NCI-H446 treated with DMSO at 0.1 percent for 48 hours (cell line): ENCODE data around the gene CORO2B.
"Not testable (repeated sequence)": the region's sequence is repeated elsewhere in the genome, so short reads cannot be mapped to it uniquely, and the experiment has no call there.

Experiments used
- DNase-seq: peaks from one replicate; lab custom pipeline; 2025; lab: John Stamatoyannopoulos, UW

The CORO2B gene

GRCh38 chr15:68592054-68592453 is 13.3 kb downstream of the CORO2B start:
- no peak for DNase-seq

DNA sequence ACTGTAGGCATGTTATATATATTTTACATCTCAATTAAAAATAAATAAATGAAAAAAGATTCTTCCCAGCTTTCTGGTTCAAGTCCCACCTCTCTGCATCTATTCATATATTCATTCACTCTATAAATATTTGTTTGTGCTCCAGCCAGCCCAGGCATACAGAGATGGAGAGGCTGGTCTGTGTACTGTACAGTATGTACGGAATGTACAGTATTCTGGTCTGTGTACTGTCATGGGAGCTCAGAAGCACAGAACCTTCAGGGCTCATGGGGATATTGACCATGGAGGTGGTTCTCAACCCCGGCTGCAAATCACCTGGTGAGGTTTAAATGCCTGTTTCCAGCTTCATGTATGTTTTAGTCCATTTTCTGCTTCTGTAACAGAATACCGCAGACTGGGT is 13.8 kb downstream of the CORO2B start:
- no peak for DNase-seq

DNA sequence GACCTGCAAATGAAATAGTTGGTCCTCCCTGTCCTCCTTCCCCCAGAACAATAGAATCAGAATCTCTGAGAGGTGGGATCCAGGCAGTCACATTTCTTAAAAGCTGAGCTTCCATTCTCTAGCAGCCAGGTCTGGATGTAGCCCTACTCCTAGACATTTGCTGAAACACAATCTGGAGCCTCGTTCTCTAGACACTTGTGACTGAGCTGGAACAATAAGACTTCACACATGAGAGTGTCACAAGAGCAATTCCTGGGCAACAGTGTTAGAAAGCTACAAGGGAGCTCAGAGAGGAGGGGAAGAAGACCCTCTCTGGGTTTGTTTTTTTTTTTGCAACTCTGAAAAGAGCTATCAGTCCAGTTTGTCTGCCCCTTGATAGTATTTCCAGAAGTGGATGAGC is 14.5 kb downstream of the CORO2B start:
- no peak for DNase-seq

DNA sequence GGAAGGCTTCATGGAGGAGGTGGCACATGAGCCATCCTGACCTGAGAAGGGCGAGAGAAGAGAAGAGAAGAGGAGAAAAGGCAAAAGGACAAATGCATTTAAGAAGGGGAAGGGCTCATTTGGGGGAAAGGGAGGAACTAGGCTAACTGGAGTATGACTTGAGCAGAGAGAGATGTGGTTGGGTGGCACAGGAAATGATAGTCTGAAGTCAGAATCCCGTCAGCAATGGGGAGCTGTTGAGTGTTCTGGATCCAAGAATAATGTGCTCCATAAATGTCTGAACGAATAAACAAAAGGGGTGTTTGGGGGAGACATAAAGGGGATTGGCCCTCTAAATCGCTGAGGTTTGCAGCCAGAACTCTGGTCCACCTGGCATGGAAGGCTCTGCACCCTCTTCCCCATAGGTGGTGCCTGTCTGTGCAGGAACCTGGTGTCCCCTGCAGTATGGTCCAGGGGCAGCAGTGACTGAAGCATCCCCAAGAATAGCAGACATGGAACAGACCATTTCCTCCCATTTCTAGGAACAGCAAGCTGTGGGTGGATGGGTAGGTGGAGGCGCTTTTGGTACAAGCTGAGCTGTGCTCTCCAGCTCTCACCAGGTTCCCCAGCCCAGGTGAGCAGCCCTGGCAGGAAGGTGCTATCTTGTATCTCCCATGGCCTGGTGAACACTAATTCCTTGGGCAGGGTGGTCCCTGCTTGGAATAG is 15.2 kb downstream of the CORO2B start:
- no peak for DNase-seq

- DNase-seq, result no peak
Observed at GRCh38 chr15:68594533-68595259, 15.9 kb downstream of the CORO2B start.

DNA sequence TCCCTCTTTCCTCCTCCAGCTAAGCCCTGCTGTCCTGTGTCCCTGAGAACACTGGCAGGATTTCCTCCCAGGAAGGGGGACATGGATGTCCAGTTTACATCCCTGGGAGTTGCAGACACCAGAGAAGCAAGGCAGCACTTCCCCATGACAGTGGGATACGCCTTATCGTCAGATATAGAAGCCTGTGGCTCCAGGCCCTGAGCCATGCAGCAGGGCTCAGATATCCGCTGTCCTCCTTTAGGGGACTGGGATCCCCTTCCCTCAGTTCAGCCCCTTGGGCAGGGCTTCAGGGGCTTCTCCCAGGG is 16.4 kb downstream of the CORO2B start:
- DNase-seq, result no peak

DNA sequence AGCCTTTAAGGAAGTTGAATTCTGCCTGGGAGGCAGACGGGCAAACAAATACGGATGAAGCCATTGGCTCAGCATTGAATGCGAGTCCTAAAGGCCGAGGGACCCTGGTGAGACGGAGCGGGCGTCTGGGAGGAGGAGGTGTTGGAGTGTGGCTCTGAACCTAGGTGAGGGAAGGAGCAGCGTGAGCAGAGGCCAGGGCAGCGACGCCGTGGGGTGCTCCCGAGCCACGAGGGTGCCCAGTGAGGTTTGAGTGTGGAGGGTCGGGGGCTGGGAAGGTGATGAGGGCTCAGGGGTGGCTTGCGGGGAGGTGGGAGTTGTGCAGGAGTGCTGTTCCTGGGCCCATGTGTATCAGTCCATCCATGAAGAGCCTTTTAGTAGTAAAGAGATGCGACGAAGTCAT is 17.0 kb downstream of the CORO2B start:
- DNase-seq, result no peak

DNA sequence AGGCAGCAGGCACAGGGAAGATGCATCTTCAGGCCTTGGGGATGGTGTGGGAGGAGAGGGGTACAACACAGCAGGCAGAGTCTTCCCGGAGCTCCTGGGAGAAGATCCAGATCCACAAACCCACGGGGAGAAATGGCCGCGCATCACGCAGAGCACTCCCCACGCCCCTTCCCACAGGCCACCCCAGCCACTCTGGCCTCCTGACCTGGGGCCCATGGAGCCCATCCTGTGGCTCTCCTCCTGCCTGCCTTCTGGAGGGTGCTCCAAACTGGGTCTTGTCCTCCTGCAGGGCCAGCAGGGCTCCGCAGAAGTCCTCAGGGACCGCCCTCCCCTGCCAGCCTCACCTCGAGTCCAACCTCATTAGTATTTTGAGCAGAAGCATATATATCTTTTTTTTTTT is 17.9 kb downstream of the CORO2B start:
- DNase-seq, result no peak

- DNase-seq, result no peak
Observed at GRCh38 chr15:68597581-68597980, 18.8 kb downstream of the CORO2B start.

DNA sequence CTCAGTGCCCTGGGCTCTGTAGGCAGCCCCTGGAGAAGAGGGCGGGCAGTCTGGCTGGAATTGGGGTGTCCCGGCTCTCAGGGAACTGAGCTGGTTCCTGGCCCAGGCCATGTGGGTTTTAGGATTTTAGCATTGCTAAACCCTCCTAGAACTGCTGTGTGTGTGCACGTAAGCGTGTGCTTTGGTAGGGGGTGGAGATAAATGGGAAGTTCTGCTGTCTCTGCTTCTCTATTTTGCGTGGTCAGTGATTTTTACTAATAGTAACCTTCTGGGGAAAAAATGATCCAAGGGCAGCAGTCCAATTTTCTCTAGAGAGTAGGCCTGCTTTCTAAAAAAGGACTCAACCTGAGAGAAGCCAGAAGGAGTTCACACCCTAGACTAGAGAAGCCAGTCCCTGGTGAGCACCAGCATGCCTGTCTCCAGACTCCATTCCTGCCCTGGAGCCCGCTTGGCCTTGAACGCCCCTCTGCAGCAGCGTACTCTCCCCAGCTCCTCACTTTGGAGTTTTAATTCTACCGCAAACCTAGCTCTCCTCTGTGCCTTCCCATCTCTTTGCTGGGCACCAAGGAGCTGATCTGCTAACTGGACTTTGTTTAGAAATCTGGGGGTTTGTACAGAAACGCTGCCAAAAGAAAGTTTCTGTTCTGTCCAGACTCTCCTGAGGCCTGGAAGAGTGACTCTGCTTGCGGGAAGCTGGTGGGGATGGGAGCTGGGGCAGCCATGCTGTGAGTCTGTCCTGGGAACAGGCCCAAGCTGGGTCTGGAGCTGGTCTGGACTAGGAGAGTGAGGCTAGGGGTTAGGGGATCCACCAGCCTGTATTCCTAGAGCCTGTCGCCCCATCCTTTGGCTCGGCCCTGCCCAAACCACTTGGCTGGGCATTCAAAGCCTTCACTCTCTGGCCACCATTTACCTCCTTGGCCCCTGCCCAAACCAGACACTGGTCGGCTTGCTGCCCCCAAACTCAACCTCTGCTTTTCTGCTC is 19.7 kb downstream of the CORO2B start:
- no peak for DNase-seq

- no peak for DNase-seq
Observed at GRCh38 chr15:68599153-68599545, 20.4 kb downstream of the CORO2B start.

DNA sequence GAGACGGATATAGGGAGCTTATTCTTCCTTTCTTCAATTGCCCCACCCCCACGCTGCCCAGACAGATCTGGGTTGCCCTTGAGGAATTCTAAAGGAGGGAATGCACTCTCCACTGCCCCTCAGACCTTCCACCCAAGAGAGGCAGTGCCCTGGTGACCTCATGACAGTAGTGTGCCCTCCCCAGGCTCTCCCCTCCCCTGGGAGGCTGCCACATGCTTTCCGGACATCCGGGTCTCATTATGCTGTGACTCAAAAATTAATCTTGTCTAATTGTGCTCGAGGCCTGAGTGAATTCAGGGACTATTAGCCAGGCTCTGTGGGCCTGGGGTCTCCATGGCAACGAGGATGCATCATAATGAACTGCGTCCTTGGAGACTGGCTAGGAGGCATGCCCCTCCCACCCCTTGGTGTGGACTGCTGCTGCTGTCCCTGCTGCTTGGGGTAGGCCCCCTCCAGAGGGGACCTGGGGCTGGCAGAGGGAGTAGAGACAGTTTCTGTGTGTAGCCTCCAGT is 20.8 kb downstream of the CORO2B start:
- no peak for DNase-seq

DNA sequence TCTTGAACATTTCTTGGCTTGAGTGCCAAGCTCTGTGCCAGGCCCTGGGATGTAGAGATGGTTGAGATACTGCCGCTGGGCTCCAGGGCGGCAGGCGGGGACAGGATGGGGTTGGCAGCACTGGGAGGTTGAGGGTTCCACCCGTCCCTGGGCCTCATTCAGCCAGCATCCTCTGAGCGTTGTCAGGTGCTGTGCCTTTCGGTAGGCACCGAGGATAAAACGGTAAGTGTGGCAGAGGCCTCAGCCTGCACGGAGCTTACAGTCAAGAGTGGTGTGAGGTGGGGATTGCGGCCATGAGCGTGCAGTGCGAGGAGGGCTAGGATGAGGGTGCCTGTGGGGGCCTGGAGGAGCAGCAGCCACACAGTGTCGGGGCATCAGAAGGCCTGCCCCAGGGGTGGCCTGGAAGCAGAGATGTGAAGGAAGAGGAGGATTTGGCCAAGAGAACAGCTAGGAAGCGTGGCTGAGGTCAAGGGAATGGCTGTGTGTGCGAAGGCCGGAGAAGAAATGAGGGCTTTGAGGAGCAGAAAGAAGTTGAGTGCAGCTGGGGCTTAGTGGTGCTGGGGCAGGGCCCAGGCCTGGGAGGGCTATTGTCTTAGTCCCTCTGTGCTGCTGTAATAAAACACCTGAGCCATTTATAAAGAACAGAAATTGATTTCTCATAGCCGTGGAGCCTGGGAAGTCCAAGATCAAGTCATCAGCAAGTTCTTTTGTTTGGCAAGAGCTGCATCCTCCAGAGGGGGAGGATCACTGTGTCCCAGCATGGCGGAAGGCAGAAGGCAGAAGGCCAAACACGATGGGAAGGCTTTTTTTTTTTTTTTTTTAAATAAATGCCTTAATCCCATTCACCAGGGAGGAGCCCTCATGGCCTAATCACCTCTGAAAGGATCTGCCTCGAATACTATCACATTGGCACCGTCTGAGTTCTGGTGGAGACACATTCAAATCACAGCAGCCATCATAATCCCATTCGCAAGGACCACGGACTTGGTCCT is 22.7 kb downstream of the CORO2B start:
- DNase-seq, result no peak

DNA sequence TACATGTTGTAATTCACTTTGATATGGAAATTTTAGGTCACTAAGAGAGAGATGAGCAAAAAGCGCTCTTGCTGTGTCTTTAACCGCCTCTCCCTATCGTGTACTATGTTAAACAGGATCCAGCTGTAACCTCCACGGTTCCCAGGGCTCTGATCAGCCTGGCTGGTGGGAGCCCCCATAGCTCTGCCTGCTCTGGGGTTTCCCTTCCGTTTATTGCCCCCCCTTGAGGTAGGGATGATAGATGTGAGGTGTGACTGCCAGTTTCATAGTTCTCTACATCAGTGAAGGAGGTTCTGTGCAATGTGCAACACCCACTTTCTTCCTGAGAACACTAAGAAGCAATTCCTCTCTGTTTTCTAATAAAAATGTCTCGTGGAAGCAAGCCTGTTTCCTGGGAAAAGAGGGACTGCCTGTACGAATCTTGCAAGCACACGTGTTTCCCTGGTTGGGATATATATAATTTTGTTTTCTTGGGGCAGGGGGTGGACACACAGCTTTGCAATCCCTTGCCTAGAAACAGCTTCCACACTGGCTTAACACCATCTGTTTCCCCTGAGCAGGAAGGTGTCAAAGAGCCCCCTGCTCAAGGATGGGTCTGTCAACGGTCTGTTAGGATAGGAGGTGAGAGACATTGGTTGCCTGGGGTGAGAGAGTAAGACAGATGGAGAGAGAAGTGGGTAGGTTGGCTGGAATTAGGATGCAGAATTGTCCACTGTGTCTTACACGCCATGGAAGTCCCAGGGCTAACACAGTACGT is 23.8 kb downstream of the CORO2B start:
- no peak for DNase-seq

GRCh38 chr15:68603216-68603595 is 24.4 kb downstream of the CORO2B start:
- no peak for DNase-seq

- DNase-seq, result no peak
Observed at GRCh38 chr15:68603951-68604350, 25.2 kb downstream of the CORO2B start.

- not testable (repeated sequence) for DNase-seq
Observed at GRCh38 chr15:68604840-68605478, 26.2 kb downstream of the CORO2B start.

DNA sequence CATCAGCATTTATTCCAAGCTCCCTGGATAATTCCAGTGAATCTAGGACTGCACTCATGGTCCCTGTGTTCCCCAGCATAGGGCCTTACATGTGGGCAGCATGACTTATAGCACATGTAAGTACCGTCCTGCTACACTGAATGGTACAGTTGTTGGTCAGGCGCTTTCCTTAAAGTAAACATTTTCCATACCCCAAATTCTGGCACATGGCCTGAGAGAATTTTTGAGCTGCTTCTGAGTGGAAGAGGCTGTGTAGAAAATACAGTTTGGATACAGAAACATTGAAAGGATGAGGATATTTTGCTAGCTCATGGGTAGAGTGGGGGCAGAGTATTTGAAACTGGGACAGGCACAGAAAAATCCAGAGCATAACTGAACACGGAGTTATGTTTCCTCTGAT is 27.6 kb downstream of the CORO2B start:
- no peak for DNase-seq

DNA sequence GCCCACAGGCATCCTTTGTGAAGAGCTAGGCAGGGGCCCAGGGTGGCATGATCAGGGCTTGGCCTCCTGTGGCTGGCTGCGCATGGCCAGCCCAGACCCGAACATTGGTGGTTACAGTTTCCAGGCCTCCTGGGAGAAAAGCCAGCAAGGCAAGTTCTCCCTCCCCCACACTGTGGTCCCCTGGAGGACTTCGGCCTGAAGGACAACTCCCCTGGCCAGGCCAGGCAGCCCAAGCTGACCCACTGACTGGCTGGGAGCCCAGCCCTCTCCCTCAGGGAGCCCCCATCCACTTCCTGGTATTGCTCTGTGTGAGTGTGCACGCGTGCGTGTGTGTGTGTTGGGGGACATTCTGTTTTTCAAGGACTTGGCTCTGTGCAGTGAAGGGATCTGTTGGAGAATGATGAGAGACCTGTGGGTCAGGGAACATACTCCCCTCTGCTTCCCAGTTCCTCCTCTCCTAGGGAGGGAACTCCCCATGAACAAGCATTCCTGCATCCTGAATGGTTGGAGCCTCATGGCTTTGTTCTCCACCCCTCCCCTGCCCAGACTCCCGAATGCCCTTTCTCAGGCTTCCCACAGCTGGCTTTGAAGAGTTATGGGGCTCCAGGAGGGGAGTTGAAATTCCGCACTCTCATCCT is 29.5 kb downstream of the CORO2B start:
- DNase-seq, result no peak

- DNase-seq, result no peak
Observed at GRCh38 chr15:68608844-68609232, 30.0 kb downstream of the CORO2B start.
